Suprapubic skin (tissue), 4 donors: Measurements from ENCODE around the gene DIP2C. TPM values are rescaled to one million over a fixed set of nuclear protein-coding genes. Genes with fewer than 3 reads are reported as not detected.
"Not testable (repeated sequence)": the region's sequence is repeated elsewhere in the genome, so short reads cannot be mapped to it uniquely, and the experiment has no call there.

Experiments used
- DNase-seq, 2 donors: peaks; one replicate each; pipeline ENCODE4 v3.0.0-alpha.2; 2019; ENCODE audit warnings: low spot score in 2 of 2
- H3K27ac ChIP-seq: fragments of 200-600 bp; sonication (generic); one replicate; pipeline ENCODE4 v1.5.1; 2019
- H3K27me3 ChIP-seq: fragments of 200-600 bp; sonication (generic); one replicate; pipeline ENCODE4 v1.5.1; 2019
- H3K36me3 ChIP-seq: fragments of 200-600 bp; sonication (generic); one replicate; pipeline ENCODE4 v1.5.1; 2019
- H3K4me1 ChIP-seq: fragments of 200-600 bp; sonication (generic); one replicate; pipeline ENCODE4 v1.5.1; 2019
- H3K4me3 ChIP-seq: fragments of 200-600 bp; sonication (generic); one replicate; pipeline ENCODE4 v1.5.1; 2019; ENCODE audit warnings: mild to moderate bottlenecking
- H3K9me3 ChIP-seq: fragments of 200-600 bp; sonication (generic); one replicate; pipeline ENCODE4 v1.5.1; 2019
- CTCF ChIP-seq, 2 donors: fragments of 200-600 bp in 1 of 2; fragments of 450-650 bp in 1 of 2; sonication (generic) in 1 of 2; IDR thresholded peaks; one replicate each; pipeline ENCODE4 v1.5.1; 2016 to 2019; ENCODE audit warnings: antibody characterized with exemption in 2 of 2, mild to moderate bottlenecking in 1 of 2, moderate library complexity in 1 of 2
- EP300 ChIP-seq: sonication (generic); formaldehyde crosslinking; IDR thresholded peaks from one replicate; pipeline ENCODE4 v1.6.1; 2017; ENCODE audit warnings: antibody characterized with exemption
- POLR2A ChIP-seq, 2 donors: fragments of 450-650 bp; IDR thresholded peaks; one replicate each; pipeline ENCODE4 v1.6.1; 2017; ENCODE audit warnings: antibody characterized with exemption in 2 of 2, mild to moderate bottlenecking in 2 of 2, moderate library complexity in 2 of 2
- POLR2AphosphoS5 ChIP-seq, 3 donors: sonication (generic); formaldehyde crosslinking; IDR thresholded peaks; one replicate each; pipeline ENCODE4 v1.6.1; 2017; ENCODE audit warnings: antibody characterized with exemption in 3 of 3
- WGBS: methylation state at CpG from one replicate; pipeline ENCODE4 v1.1.5; 2018; 5-methylcytosine and 5-hydroxymethylcytosine counted together
- total RNA-seq, 4 donors: library from RNA; depleted of rRNA; stranded (reverse); fragments of >200 nt; gene quantifications; one replicate each; pipeline ENCODE4 v1.1.0, GENCODE V29; 2016

The DIP2C gene
- total RNA-seq, 4 donors from 2014 or later = 6.7 to 23.3 (median 14.7) TPM

DNA sequence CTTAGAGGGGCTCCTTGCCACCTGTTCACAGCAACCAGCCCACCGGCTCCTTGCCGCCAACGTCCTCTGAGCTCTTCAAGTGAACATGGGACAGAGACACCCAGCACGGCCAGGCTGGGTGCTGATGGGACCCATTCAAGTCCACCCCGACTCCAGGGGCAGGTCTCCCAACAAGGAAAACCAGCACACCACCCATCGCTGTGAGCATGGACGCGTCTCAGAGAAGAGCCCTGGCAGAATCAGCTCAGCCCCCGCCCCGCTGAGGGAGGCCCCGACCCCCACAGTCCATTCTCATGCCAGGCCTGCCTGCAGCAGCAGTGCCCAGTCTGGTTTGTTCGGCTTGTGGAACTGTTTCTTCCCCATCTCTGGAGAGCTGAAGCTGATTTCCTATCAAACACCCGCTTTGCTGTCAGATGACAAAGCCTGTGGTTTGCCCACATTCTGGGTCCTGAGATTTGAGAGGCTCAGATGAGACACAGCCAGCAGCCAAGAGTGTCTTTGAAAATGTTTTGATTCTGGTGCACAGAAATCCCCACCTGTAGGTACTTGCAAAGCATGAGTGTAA is 337.6 kb downstream of the DIP2C start:
- 77% methylated on average over 2 of the region's 13 CpGs for whole genome bisulfite sequencing
- Histone ChIP-seq H3K4me3 (no peak overlapping the region), H3K36me3 (peaks cover 73% of the 10 kb centered on the region), H3K4me1 (no peaks in the 10 kb centered on the region), H3K27me3 (no peaks in the 10 kb centered on the region), H3K27ac (no peak overlapping the region), H3K9me3 (no peaks in the 10 kb centered on the region)
- TF ChIP-seq POLR2AphosphoS5 (IDR thresholded peaks at IDR 0.05) = no peak
- no peak for TF ChIP-seq POLR2A (IDR thresholded peaks at IDR 0.05)
- no peak for TF ChIP-seq EP300
- no peak for TF ChIP-seq CTCF (IDR thresholded peaks at IDR 0.05)
- peak in 1 of 2 donors; percentile 70 for DNase-seq

DNA sequence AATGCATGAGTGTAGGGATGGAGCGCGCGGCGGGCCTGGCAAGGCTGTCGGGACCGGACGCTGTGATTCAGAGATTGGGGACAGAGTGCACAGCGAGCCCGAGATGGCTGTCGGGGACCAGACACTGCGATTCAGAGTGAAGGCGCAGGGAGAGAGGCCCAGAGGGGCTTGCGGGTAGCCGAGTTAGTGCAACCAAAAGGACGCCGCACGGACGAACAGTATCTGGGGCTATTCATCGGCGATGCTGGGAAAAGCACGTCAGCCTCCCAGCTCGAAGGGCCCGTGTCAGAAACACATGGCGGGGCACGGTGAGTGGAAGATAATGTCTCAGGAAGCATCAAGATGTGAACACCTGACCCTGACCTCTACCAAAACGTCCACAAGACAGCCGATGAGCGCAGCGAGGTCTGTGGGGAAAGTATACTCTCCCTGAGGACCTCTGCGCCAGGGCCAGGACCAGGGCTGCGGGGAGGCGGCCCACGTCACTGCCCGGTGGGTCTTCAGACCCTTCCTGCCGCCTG is 338.4 kb downstream of the DIP2C start:
- TF ChIP-seq POLR2A (IDR thresholded peaks at IDR 0.05) (no peak), POLR2AphosphoS5 (IDR thresholded peaks at IDR 0.05) (no peak), EP300 (no peak), CTCF (IDR thresholded peaks at IDR 0.05) (no peak)
- 93% methylated on average over 35 of the region's 35 CpGs for WGBS
- H3K4me3 ChIP-seq = no peak overlapping the region
- peak in 1 of 2 donors; percentile 56 for DNase-seq
- no peaks in the 10 kb centered on the region for H3K4me1 ChIP-seq
- no peak overlapping the region for H3K27ac ChIP-seq
- H3K27me3 ChIP-seq = no peaks in the 10 kb centered on the region
- H3K9me3 ChIP-seq = no peaks in the 10 kb centered on the region
- peaks cover 65% of the 10 kb centered on the region for H3K36me3 ChIP-seq

- Histone ChIP-seq H3K4me1 (no peaks in the 10 kb centered on the region), H3K27me3 (no peaks in the 10 kb centered on the region), H3K27ac (no peak overlapping the region), H3K36me3 (peaks cover 55% of the 10 kb centered on the region), H3K9me3 (no peaks in the 10 kb centered on the region), H3K4me3 (no peak overlapping the region)
- WGBS = 97% methylated on average over 24 of the region's 24 CpGs
- peak in 1 of 2 donors; percentile 34 for DNase-seq
- no peak for TF ChIP-seq CTCF (IDR thresholded peaks at IDR 0.05)
- TF ChIP-seq EP300 = no peak
- no peak for TF ChIP-seq POLR2A (IDR thresholded peaks at IDR 0.05)
- no peak for TF ChIP-seq POLR2AphosphoS5 (IDR thresholded peaks at IDR 0.05)
Observed at GRCh38 chr10:349081-349480, 340.4 kb downstream of the DIP2C start.

- no peak for DNase-seq
- Histone ChIP-seq H3K27ac (no peak overlapping the region), H3K4me3 (no peak overlapping the region), H3K27me3 (no peaks in the 10 kb centered on the region), H3K36me3 (peaks cover 49% of the 10 kb centered on the region), H3K9me3 (no peaks in the 10 kb centered on the region), H3K4me1 (no peaks in the 10 kb centered on the region)
- no peak for TF ChIP-seq POLR2AphosphoS5 (IDR thresholded peaks at IDR 0.05)
- TF ChIP-seq CTCF (IDR thresholded peaks at IDR 0.05) = no peak
- no peak for TF ChIP-seq EP300
- no peak for TF ChIP-seq POLR2A (IDR thresholded peaks at IDR 0.05)
- WGBS = 95% methylated on average over 17 of the region's 17 CpGs
Observed at GRCh38 chr10:348456-348855, 341.0 kb downstream of the DIP2C start.

DNA sequence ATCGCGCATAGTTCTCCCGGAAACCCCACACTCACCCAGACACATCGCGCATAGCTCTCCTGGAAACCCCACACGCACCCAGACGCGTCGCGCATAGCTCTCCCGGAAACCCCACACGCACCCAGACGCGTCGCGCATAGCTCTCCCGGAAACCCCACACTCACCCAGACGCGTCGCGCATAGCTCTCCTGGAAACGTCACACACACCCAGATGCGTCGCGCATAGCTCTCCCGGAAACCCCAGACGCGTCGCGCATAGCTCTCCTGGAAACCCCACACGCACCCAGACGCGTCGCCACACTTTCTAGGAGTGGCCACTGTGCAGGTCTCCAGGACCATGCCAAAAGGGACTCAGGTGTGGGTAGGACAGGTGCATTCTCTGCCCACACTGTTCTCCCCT is 341.7 kb downstream of the DIP2C start:
- H3K4me3 ChIP-seq, DNase-seq, H3K9me3 ChIP-seq, H3K27ac ChIP-seq, H3K27me3 ChIP-seq, H3K4me1 ChIP-seq: not testable (repeated sequence)
- peaks cover 47% of the 10 kb centered on the region for H3K36me3 ChIP-seq
- WGBS = 92% methylated on average over 34 of the region's 34 CpGs

GRCh38 chr10:347190-347589 is 342.3 kb downstream of the DIP2C start:
- H3K36me3 ChIP-seq = peaks cover 43% of the 10 kb centered on the region
- not testable (repeated sequence) for DNase-seq, H3K9me3 ChIP-seq, H3K27me3 ChIP-seq, H3K27ac ChIP-seq, H3K4me1 ChIP-seq, H3K4me3 ChIP-seq
- 85% methylated on average over 30 of the region's 33 CpGs for WGBS
